Measurements from ENCODE around the gene SKAP1.
"Not testable (repeated sequence)": the region's sequence is repeated elsewhere in the genome, so short reads cannot be mapped to it uniquely, and the experiment has no call there.

Gene SKAP1

DNA sequence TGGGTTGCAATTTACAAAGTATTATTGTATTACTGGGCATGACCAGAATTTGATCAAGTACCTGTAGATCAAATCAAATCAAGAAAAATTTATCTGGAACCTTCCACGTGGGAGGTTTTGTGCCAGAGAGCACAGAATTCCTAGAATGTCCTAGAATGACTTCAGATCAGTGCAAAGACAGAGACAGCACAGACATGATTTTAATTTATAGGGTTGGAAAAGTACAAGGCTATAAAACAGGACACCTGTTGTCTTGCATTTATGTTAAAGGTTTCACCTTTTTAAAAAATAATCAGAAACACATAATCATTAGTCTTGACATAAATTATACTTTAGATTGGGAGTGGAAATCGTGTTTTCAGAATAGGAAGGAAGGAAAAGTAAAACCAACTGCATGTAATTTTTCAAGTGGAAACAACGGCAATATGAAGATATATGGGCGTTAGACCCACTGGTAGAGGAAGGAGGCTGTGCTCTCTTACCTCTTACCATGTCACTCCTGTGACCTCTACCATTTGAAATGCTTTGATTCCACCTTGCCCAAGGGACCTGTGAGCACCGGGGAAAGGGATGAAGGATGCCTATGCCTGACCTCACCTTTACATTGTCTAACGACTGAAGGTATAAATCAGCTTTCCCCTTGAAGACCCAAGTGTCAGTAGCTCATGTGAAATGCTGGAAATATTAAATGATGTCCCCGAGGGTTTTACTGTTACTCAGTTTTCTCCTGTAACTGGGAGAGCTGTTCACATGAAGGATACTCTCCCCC is 222.1 kb downstream of the SKAP1 start:
- no peak for DNase-seq (ENCODE audit: extremely low read depth, insufficient read length)
- H3K27me3 ChIP-seq (replicated peaks; ENCODE audit: control insufficient read depth, insufficient read depth, low read length): no peaks in the 10 kb centered on the region
- H3K36me3 ChIP-seq (ENCODE audit: control insufficient read depth, insufficient read depth, low read length): no peaks in the 10 kb centered on the region; the same call in 1 of the 2 replicates
- TF ChIP-seq, protein P1, sequence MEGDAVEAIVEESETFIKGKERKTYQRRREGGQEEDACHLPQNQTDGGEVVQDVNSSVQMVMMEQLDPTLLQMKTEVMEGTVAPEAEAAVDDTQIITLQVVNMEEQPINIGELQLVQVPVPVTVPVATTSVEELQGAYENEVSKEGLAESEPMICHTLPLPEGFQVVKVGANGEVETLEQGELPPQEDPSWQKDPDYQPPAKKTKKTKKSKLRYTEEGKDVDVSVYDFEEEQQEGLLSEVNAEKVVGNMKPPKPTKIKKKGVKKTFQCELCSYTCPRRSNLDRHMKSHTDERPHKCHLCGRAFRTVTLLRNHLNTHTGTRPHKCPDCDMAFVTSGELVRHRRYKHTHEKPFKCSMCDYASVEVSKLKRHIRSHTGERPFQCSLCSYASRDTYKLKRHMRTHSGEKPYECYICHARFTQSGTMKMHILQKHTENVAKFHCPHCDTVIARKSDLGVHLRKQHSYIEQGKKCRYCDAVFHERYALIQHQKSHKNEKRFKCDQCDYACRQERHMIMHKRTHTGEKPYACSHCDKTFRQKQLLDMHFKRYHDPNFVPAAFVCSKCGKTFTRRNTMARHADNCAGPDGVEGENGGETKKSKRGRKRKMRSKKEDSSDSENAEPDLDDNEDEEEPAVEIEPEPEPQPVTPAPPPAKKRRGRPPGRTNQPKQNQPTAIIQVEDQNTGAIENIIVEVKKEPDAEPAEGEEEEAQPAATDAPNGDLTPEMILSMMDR (IDR thresholded peaks at IDR 0.05; ENCODE audit: insufficient read depth, low read length, poor library complexity, severe bottlenecking): no peak
- H3K4me3 ChIP-seq (replicated peaks; ENCODE audit: low read depth, low read length): no peak overlapping the region

DNA sequence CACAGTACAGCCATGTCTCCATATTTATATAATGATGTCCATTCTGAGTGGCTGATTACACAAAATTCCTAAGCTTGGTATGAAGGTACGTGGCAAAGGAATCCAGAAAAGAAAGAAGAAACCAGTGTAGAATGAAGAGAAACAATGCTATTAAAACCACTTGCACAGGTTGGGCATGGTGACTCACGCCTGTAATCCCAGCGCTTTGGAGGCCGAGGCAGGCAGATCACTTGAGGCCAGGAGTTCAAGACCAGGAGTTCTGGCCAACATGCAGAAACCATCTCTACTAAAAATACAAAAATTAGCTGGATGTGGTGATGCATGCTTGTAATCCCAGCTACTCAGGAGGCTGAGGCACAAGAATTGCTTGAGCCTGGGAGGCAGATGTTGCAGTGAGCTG is 223.0 kb downstream of the SKAP1 start:
- not testable (repeated sequence) for DNase-seq (ENCODE audit: extremely low read depth, insufficient read length); H3K4me3 ChIP-seq (replicated peaks; ENCODE audit: low read depth, low read length); H3K27me3 ChIP-seq (replicated peaks; ENCODE audit: control insufficient read depth, insufficient read depth, low read length); H3K36me3 ChIP-seq (ENCODE audit: control insufficient read depth, insufficient read depth, low read length)

DNA sequence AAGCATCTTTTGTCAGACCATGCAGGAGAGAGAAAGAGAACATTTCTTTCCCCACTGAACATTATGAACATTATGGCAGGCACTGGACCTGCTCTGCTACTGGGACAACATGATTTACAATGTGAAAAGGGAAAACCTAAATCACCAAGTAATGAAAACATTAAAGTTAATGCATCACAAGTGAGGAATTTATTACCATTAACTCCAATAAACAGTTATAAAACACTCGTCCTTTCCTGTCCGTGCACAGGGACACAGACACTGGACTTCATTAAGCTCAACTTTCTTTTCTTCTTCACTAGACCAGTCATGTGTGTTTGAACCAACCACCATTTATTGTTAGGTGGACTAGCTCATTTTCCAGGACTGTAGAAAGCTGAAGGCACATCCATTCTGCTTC is 227.1 kb downstream of the SKAP1 start:
- Histone ChIP-seq H3K36me3 (ENCODE audit: control insufficient read depth, insufficient read depth, low read length) (no peaks in the 10 kb centered on the region), H3K4me3 (replicated peaks; ENCODE audit: low read depth, low read length) (no peak overlapping the region), H3K27me3 (replicated peaks; ENCODE audit: control insufficient read depth, insufficient read depth, low read length) (no peaks in the 10 kb centered on the region)
- no peak for DNase-seq (ENCODE audit: extremely low read depth, insufficient read length)
- TF ChIP-seq, protein P1 (IDR thresholded peaks at IDR 0.05; ENCODE audit: insufficient read depth, low read length, poor library complexity, severe bottlenecking): no peak

DNA sequence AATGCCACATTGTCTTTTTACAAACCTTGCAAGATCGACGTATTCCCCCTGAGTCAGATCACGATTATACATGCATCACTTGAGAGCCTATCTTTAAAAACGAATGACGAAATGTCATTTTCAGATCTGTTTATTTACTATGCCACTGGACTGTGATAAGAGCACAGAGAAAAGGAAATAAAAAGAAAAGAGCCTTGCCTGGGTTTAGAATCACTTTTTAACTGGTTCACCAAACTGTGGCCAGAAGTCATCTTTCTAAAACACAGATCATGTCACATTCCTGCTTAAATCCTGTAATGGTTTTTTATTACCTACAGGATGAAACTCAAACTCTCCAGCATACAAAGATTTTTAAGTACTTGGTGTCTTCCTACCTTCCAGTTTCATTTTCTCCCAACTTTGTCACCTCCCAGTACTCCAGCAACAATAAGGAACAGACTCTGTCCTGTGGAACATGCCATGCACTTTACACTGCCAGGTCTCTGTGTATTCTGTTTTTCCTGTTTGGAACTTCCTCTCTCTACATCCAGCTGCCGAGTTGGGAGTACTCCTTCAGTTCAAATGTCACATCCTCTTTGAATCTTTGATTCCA is 231.0 kb downstream of the SKAP1 start:
- Histone ChIP-seq H3K4me3 (replicated peaks; ENCODE audit: low read depth, low read length) (no peak overlapping the region), H3K36me3 (ENCODE audit: control insufficient read depth, insufficient read depth, low read length) (no peaks in the 10 kb centered on the region; the same call in 1 of the 2 replicates), H3K27me3 (replicated peaks; ENCODE audit: control insufficient read depth, insufficient read depth, low read length) (no peaks in the 10 kb centered on the region)
- TF ChIP-seq, protein P1 (IDR thresholded peaks at IDR 0.05; ENCODE audit: insufficient read depth, low read length, poor library complexity, severe bottlenecking): no peak
- DNase-seq (ENCODE audit: extremely low read depth, insufficient read length): no peak

DNA sequence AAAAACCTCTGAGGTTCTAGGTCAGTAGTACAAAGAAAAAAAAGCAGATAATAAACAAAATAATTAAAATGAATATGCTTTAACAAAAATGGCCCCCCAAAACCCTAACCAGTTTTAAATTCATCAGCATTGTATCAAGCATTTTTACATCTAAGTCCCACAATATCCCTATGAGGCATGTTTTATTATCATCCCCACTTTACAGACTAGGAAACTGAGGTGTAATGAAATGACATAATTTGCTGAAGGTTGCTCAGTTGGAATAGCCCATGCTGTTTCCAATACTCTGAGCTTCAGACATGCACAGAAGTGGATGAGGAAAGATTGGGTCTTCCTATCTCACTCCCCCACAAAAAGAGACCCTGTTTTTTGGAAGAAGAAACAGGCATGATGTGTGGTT is 234.1 kb downstream of the SKAP1 start:
- Histone ChIP-seq H3K36me3 (ENCODE audit: control insufficient read depth, insufficient read depth, low read length) (no peaks in the 10 kb centered on the region; the same call in 1 of the 2 replicates), H3K27me3 (replicated peaks; ENCODE audit: control insufficient read depth, insufficient read depth, low read length) (no peaks in the 10 kb centered on the region), H3K4me3 (replicated peaks; ENCODE audit: low read depth, low read length) (no peak overlapping the region)
- TF ChIP-seq, protein P1 (IDR thresholded peaks at IDR 0.05; ENCODE audit: insufficient read depth, low read length, poor library complexity, severe bottlenecking): no peak
- DNase-seq (ENCODE audit: extremely low read depth, insufficient read length): no peak

DNA sequence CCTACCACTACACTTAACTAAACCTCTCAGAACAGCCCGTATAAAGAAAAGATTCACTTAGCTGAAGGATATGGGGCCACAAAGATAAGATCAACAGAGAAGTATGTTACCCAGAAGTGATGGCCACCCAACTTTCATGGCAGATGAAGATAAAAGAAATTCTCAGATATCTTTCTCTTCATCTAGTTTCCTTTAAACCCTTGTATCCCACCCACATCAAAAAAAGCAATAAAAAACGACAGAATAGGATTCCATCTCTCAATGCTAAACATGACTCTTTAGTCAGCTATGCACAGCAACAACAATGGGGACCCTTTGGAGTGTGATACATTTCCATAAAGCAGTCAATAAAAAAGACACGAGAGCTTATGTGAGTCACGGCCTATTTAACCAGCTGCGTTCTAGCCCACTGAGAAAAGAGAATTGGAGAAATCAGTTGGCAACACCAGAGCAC is 235.9 kb downstream of the SKAP1 start:
- Histone ChIP-seq H3K36me3 (ENCODE audit: control insufficient read depth, insufficient read depth, low read length) (peaks cover 1% of the 10 kb centered on the region; the same call in 1 of the 2 replicates), H3K27me3 (replicated peaks; ENCODE audit: control insufficient read depth, insufficient read depth, low read length) (no peaks in the 10 kb centered on the region), H3K4me3 (replicated peaks; ENCODE audit: low read depth, low read length) (no peak overlapping the region)
- TF ChIP-seq, protein P1 (IDR thresholded peaks at IDR 0.05; ENCODE audit: insufficient read depth, low read length, poor library complexity, severe bottlenecking): no peak
- DNase-seq (ENCODE audit: extremely low read depth, insufficient read length): no peak
